CD8-positive, alpha-beta memory T cell (primary cell): ENCODE measurements around the gene CCDC92. TPM values are rescaled to one million over a fixed set of nuclear protein-coding genes. Genes with fewer than 3 reads are reported as not detected.
"Not testable (repeated sequence)": the region's sequence is repeated elsewhere in the genome, so short reads cannot be mapped to it uniquely, and the experiment has no call there.

Source experiments
- CTCF ChIA-PET: fragments of 350-600 bp; sonication (Branson Sonifier 250); formaldehyde crosslinking; loops from one replicate; lab custom pipeline; 2021; ENCODE audit warnings: antibody characterized with exemption; lab: Charles Lee
- POLR2A ChIA-PET: fragments of 350-600 bp; sonication (Branson Sonifier 250); formaldehyde crosslinking; loops from one replicate; lab custom pipeline; 2021; ENCODE audit warnings: antibody characterized with exemption; lab: Charles Lee
- DNase-seq, 5 donors: peaks; one replicate each; pipeline versions ENCODE4 v3.0.0 to v3.0.0-alpha.2; 2020 to 2022; ENCODE audit warnings: mixed read lengths in 1 of 5
- H3K27ac ChIP-seq: one replicate; pipeline ENCODE4 v1.7.0; 2013; ENCODE audit warnings: low read depth, mild to moderate bottlenecking, low read length, moderate library complexity
- H3K27me3 ChIP-seq: 2 replicates; pipeline ENCODE4 v1.7.0; 2013; ENCODE audit warnings: low read length, mild to moderate bottlenecking; ENCODE audit not compliant: insufficient read depth, poor library complexity, severe bottlenecking
- H3K36me3 ChIP-seq: 2 replicates; pipeline ENCODE4 v1.7.0; 2013; ENCODE audit warnings: mild to moderate bottlenecking, low read length, moderate library complexity; ENCODE audit not compliant: insufficient read depth
- H3K4me1 ChIP-seq: 2 replicates; pipeline ENCODE4 v1.7.0; 2013; ENCODE audit warnings: mild to moderate bottlenecking, low read length, moderate library complexity; ENCODE audit not compliant: insufficient read depth
- H3K4me3 ChIP-seq: 2 replicates; pipeline ENCODE4 v1.7.0; 2013; ENCODE audit warnings: mild to moderate bottlenecking, low read length
- H3K9me3 ChIP-seq: 2 replicates; pipeline ENCODE4 v1.7.0; 2013; ENCODE audit warnings: mild to moderate bottlenecking, low read length
- H3K27ac Mint-ChIP-seq, 8 donors: one replicate each; pipeline ENCODE4 v1.8.0; 2020 to 2021; ENCODE audit warnings: mixed read lengths in 8 of 8, mild to moderate bottlenecking in 6 of 8, inconsistent platforms in 3 of 8, moderate library complexity in 3 of 8
- H3K27me3 Mint-ChIP-seq, 2 donors: one replicate each; pipeline ENCODE4 v1.8.0; 2020 to 2021; ENCODE audit warnings: mixed read lengths in 2 of 2, mild to moderate bottlenecking in 1 of 2, moderate library complexity in 1 of 2
- H3K36me3 Mint-ChIP-seq, 3 donors: one replicate each; pipeline ENCODE4 v1.8.0; 2020 to 2021; ENCODE audit warnings: mixed read lengths in 3 of 3, inconsistent platforms in 1 of 3, mild to moderate bottlenecking in 1 of 3
- H3K4me1 Mint-ChIP-seq, 3 donors: one replicate each; pipeline ENCODE4 v1.8.0; 2020 to 2021; ENCODE audit warnings: mixed read lengths in 3 of 3, inconsistent platforms in 1 of 3, mild to moderate bottlenecking in 1 of 3
- H3K4me3 Mint-ChIP-seq, 7 donors: one replicate each; pipeline ENCODE4 v1.8.0; 2020 to 2021; ENCODE audit warnings: mixed read lengths in 7 of 7, mild to moderate bottlenecking in 6 of 7, moderate library complexity in 4 of 7, inconsistent platforms in 2 of 7
- H3K9me3 Mint-ChIP-seq, 5 donors: one replicate each; pipeline ENCODE4 v1.8.0; 2020 to 2022; ENCODE audit warnings: mixed read lengths in 5 of 5, mild to moderate bottlenecking in 3 of 5, moderate library complexity in 2 of 5, inconsistent platforms in 1 of 5
- polyA plus RNA-seq: library from polyadenylated mRNA; unstranded; fragments of 300-500 nt; fragmentation: Illumina TruSeq; gene quantifications from one replicate; pipeline ENCODE4 v1.2.3, GENCODE V29; 2021
- total RNA-seq, 2 experiments: library from RNA; stranded (reverse); gene quantifications; one replicate each; pipeline ENCODE4 v1.2.3, GENCODE V29; 2021

The CCDC92 gene
- total and polyA plus RNA-seq, 3 experiments from 2014 or later = 10.2 to 48.9 (median 12.9) TPM

DNA sequence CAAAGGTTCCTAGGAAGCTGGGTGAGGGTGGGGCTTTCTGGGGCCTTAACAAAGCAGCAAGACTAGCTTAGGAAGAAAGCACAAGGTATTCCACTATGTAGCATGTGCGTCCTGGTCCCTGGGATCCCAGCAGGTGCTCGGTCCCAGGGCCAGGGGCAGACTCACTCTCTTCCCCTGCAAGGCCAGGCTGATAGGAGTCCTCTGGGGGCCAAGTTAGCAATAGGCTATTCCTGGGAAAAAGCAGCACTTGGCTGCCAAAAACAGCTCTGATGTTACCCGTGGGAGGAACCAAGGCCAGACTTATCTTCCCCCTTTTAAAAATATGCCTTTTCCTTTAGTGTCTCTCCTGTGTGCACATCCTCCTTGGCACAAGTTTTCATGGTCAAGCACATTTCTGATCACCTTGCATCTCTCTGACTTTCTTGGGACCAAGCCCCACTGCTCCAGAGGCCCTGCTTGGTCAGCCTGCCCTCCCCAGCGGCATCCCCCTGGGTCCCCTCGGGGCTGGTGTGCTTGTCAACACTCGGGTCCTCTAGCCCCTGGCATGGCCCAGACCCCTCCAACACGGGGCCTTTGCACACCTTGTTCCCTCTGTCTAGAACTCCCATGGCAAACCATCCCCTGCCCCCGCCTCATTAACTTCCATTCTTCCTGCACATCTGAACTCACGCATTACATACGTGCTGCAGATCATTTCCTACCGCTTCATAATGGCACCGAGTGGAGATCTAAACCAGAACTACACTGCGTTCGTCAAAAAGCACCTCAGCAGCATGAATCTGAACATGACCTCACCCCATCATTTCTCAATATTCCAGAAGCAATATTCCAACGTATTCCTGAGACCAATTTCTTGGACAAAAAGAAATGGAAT lies 21.9 kb downstream of the CCDC92 start:
- no peak for DNase-seq
- peaks cover 0 to 23% (median 3%) of the 10 kb centered on the region in 3 donors for H3K36me3 Mint-ChIP-seq

DNA sequence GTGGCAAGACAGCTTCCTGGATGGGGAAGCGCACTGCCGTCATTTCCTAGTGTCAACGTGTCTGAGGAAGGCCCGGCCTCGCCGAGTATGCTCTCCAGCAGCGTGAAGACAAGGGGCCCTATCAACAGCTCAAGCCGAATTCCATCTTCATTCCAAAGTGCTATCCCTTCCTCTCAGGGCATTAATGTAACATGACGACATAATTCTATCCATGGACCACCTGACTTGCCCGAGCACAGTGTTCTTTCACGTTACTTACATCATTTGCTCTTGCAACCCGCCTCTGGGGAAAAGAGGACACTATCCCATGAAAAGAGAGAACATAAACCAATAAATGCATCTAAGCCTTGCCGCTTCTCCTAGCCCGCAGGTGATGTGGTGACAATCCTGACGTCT lies 22.9 kb downstream of the CCDC92 start:
- no peaks in the 10 kb centered on the region for H3K27me3 ChIP-seq
- no peaks in the 10 kb centered on the region for H3K9me3 ChIP-seq
- H3K4me3 ChIP-seq = no peak overlapping the region
- no peaks in the 10 kb centered on the region for H3K9me3 Mint-ChIP-seq
- peaks cover 0 to 33% (median 3%) of the 10 kb centered on the region in 3 donors for H3K36me3 Mint-ChIP-seq
- ChIA-PET POLR2A (no interaction called here), CTCF (interaction anchor here (1.0 kb wide), 1 partner anchor 38 kb away, joined by 3 read pairs; no protein-coding TSS in a partner anchor)
- peaks cover 2 to 14% (median 11%) of the 10 kb centered on the region in 3 donors for H3K4me1 Mint-ChIP-seq
- H3K27me3 Mint-ChIP-seq = no peaks in the 10 kb centered on the region
- peak overlapping the region in 1 of 8 donors; percentile 63 for H3K27ac Mint-ChIP-seq
- no peak overlapping the region for H3K4me3 Mint-ChIP-seq
- H3K4me1 ChIP-seq = no peaks in the 10 kb centered on the region
- no peak overlapping the region for H3K27ac ChIP-seq
- no peak for DNase-seq
- H3K36me3 ChIP-seq = peaks cover 6% of the 10 kb centered on the region

More for the DNA sequence above, 21.9 kb downstream of the CCDC92 start:
- POLR2A ChIA-PET = no interaction called here
- Histone ChIP-seq H3K4me1 (no peaks in the 10 kb centered on the region), H3K36me3 (peaks cover 2% of the 10 kb centered on the region), H3K27ac (no peak overlapping the region), H3K27me3 (no peaks in the 10 kb centered on the region), H3K4me3 (no peak overlapping the region), H3K9me3 (no peaks in the 10 kb centered on the region)
- Mint-ChIP-seq H3K27ac (peak overlapping the region in 1 of 8 donors; percentile 45), H3K9me3 (no peaks in the 10 kb centered on the region), H3K27me3 (no peaks in the 10 kb centered on the region), H3K4me3 (no peak overlapping the region), H3K4me1 (peaks cover 2 to 13% (median 11%) of the 10 kb centered on the region in 3 donors)
- CTCF ChIA-PET = interaction anchor here (1.0 kb wide), 1 partner anchor 37 kb away, joined by 3 read pairs; no protein-coding TSS in a partner anchor

DNA sequence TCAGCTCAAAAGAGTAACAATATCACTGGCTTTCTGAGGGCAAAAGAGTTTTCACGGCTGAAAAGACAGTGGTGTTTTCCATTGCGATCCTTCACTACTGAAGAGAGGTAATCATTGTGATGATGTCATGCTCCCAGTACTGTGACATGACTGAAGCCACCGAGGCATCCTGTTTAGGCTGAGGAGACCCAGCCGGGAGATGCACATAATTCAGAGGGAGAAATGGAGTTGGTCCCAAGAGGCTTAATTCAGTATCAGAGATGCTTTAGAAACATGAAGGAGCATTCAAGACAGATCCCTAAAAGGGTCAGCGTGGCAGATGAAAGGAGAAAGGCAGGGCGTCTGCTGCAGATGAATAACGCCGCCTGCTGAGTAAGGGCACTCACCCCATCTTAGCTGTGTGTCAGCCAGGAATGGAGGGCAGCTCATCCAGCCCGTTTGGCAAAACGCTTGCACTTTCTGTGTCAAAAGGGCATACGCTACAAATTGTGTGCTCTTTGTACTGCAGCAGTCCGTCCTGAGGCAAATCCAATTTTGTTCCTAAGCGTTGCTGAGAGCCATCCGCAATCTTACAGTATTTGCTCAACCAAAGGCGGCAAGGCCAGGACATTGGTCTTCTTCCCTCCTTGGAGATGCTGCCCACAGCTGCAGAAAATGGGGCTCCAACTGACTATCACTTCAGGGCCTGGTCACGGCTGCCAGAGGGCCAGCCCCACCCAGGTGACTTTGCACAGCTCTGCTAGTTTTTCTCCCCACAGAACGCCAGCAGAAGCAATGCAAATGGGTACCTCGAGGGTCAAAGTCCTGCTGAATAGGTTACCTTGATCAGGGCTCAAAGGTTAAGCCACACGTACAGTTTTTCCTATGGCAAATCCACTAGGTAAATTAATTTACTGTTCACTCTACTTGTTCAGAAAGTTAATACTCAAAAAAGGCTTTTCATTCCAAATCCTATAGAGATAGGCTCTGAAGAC lies 23.5 kb downstream of the CCDC92 start:
- H3K4me1 Mint-ChIP-seq = peaks cover 2 to 14% (median 11%) of the 10 kb centered on the region in 3 donors
- peaks cover 0 to 38% (median 4%) of the 10 kb centered on the region in 3 donors for H3K36me3 Mint-ChIP-seq
- ChIA-PET POLR2A (no interaction called here), CTCF (interaction anchor here (1.0 kb wide), 1 partner anchor 38 kb away, joined by 3 read pairs; no protein-coding TSS in a partner anchor)
- DNase-seq = no peak
- Histone ChIP-seq H3K27me3 (no peaks in the 10 kb centered on the region), H3K36me3 (peaks cover 6% of the 10 kb centered on the region), H3K27ac (no peak overlapping the region), H3K9me3 (no peaks in the 10 kb centered on the region), H3K4me3 (no peak overlapping the region), H3K4me1 (no peaks in the 10 kb centered on the region)
- H3K27ac Mint-ChIP-seq = no peak overlapping the region
- no peaks in the 10 kb centered on the region for H3K27me3 Mint-ChIP-seq
- H3K4me3 Mint-ChIP-seq = no peak overlapping the region
- no peaks in the 10 kb centered on the region for H3K9me3 Mint-ChIP-seq

DNA sequence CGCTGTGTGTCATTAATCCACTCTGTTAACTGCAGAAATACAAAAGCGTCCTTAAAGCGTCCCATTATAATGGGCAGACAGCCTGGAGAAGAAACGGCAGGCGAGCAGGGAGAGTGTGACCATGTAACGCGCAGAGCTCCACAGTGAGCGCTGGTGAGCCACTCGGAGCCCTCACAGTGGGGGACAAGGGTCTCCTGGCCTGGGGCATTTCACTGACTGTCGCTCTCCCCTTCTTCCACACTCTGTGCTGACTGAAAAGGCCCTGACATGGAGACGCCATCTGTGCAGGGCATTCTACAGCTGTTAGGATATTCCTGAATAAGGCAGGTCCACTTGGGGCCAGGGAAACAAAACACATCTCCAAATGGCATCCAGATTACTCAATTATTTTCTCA lies 24.2 kb downstream of the CCDC92 start:
- CTCF ChIA-PET = no interaction called here
- Histone ChIP-seq H3K27ac (no peak overlapping the region), H3K4me1 (no peaks in the 10 kb centered on the region), H3K36me3 (peaks cover 6% of the 10 kb centered on the region), H3K9me3 (no peaks in the 10 kb centered on the region), H3K27me3 (no peaks in the 10 kb centered on the region), H3K4me3 (no peak overlapping the region)
- no peaks in the 10 kb centered on the region for H3K9me3 Mint-ChIP-seq
- POLR2A ChIA-PET = no interaction called here
- no peak for DNase-seq
- H3K4me1 Mint-ChIP-seq = peaks cover 2 to 14% (median 11%) of the 10 kb centered on the region in 3 donors
- no peak overlapping the region for H3K4me3 Mint-ChIP-seq
- no peak overlapping the region for H3K27ac Mint-ChIP-seq
- H3K36me3 Mint-ChIP-seq = peaks cover 0 to 41% (median 4%) of the 10 kb centered on the region in 3 donors
- H3K27me3 Mint-ChIP-seq = no peaks in the 10 kb centered on the region

DNA sequence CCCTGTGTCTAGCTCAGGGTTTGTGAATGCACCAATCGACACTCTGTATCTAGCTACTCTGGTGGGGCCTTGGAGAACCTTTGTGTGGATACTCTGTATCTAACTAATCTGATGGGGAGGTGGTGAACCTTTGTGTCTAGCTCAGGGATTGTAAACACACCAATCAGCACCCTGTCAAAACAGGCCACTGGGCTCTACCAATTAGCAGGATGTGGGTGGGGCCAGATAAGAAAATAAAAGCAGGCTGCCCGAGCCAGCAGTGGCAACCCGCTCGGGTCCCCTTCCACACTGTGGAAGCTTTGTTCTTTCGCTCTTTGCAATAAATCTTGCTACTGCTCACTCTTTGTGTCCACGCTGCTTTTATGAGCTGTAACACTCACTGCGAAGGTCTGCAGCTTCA lies 25.1 kb downstream of the CCDC92 start:
- H3K27ac Mint-ChIP-seq, H3K4me3 ChIP-seq, H3K36me3 ChIP-seq, H3K27me3 Mint-ChIP-seq, DNase-seq, H3K4me3 Mint-ChIP-seq, CTCF ChIA-PET, H3K27me3 ChIP-seq, H3K9me3 ChIP-seq, H3K27ac ChIP-seq, H3K4me1 ChIP-seq, H3K9me3 Mint-ChIP-seq, POLR2A ChIA-PET: not testable (repeated sequence)
- Mint-ChIP-seq H3K4me1 (peaks cover 2 to 14% (median 10%) of the 10 kb centered on the region in 3 donors), H3K36me3 (peaks cover 5 to 46% (median 6%) of the 10 kb centered on the region in 3 donors)

DNA sequence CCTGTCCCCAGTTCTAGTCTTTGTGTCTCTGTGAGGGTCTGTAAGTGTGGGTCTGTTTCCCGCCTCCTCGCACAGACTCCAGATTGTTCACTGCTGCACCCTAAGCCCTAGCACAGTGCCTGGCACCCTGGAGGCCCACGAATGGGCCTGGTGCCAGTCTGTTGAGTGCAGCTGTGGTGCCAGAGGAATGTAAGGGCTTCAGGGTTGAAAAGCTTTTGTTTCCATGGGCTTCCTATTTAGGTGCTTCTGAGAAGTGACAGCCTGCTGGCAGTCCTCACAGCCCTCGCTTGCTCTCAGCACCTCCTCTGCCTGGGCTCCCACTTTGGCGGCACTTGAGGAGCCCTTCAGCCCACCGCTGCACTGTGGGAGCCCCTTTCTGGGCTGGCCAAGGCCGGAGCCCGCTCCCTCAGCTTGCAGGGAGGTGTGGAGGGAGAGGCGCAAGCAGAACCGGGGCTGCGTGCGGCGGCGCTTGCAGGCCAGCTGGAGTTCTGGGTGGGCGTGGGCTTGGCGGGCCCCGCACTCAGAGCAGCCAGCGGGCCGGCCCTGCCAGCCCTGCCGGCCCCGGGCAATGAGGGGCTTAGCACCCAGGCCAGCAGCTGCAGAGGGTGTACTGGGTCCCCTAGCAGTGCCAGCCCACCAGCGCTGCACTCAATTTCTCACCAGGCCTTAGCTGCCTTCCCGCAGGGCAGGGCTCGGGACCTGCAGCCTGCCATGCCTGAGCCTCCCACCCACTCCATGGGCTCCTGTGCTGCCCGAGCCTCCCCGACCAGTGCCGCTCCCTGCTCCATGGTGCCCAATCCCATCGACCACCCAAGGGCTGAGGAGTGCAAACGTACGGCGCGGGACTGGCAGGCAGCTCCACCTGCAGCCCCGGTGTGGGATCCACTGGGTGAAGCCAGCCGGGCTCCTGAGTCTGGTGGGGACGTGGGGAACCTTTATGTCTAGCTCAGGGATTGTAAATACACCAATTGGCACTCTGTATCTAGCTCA lies 25.8 kb downstream of the CCDC92 start:
- H3K27me3 Mint-ChIP-seq, H3K36me3 ChIP-seq, H3K27ac ChIP-seq, H3K9me3 Mint-ChIP-seq, H3K4me1 ChIP-seq, H3K27me3 ChIP-seq, CTCF ChIA-PET, H3K4me3 Mint-ChIP-seq, POLR2A ChIA-PET, H3K9me3 ChIP-seq, H3K4me3 ChIP-seq, DNase-seq: not testable (repeated sequence)
- peak overlapping the region in 3 of 8 donors; percentile 37 to 85 (median 58) for H3K27ac Mint-ChIP-seq
- H3K36me3 Mint-ChIP-seq = peaks cover 10 to 54% (median 12%) of the 10 kb centered on the region in 3 donors
- H3K4me1 Mint-ChIP-seq = peaks cover 2 to 14% (median 8%) of the 10 kb centered on the region in 3 donors

DNA sequence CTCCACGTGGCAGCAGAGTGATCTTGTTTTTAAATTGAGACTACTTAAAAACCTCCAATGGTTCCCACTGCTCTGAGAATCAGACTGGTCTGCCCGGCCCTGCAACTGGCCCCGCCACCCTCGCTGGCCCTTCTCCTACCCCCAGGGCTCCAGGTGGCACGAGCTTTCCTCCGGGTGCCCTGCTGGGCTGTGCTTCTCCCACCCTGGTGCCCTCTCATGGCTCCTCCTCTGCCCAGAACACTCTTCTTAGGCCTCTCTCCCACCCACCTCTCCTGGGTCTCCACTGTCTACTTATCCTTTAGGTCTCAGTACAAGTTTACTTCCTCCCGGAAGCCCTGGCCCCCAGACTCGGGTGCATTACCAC lies 26.5 kb downstream of the CCDC92 start:
- Mint-ChIP-seq H3K36me3 (peaks cover 14 to 60% (median 16%) of the 10 kb centered on the region in 3 donors), H3K27me3 (no peaks in the 10 kb centered on the region), H3K4me3 (no peak overlapping the region), H3K27ac (peak overlapping the region in 4 of 8 donors; percentile 37 to 85 (median 75)), H3K9me3 (no peaks in the 10 kb centered on the region), H3K4me1 (peaks cover 2 to 14% (median 5%) of the 10 kb centered on the region in 3 donors)
- no peaks in the 10 kb centered on the region for H3K4me1 ChIP-seq
- no peaks in the 10 kb centered on the region for H3K9me3 ChIP-seq
- H3K27me3 ChIP-seq = no peaks in the 10 kb centered on the region
- H3K4me3 ChIP-seq = no peak overlapping the region
- no peak overlapping the region for H3K27ac ChIP-seq
- POLR2A ChIA-PET = no interaction called here
- CTCF ChIA-PET = no interaction called here
- DNase-seq = no peak
- H3K36me3 ChIP-seq = peaks cover 6% of the 10 kb centered on the region
